IPS-NIHi7 (cell line): ENCODE measurements around the gene SPON2.

Experiments used
- DNase-seq: peaks from one replicate; pipeline ENCODE4 v3.0.0; 2012; ENCODE audit warnings: mixed read lengths; ENCODE audit errors: extremely low spot score

The SPON2 gene

DNA sequence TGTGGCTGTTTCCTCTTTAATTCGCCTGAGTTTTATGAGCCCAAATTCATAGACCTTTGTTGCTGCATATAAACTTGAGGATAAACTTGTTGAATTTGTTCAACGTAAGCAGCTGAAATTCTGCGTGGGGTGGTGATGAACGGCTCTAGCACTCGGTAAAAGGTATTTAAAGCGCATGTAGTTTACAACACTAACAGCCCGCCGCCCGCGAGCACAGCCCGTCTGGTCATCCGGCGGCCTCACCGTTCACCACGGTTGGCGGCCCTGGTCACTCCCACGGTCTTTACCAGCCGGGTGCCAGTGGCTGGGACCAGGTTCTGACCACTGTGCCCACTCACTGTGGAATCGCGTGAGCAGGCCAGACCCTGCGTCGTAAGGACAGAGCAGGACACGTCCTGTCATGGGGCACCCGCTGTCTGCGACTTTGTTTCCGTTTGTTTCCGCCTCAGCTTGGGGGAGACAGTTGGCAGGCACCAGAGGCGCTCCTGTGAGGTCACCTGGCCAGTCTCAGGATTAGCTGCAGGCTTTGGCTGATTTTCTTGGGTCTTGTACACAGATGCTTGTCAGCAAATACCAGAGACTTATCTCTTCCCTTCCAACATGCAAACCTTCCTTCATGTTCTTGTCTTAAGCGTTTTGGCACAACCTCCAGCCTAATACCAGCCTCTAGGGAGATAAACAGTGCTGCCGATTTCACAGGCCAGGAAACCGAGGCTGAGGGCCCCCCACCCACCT is 36.8 kb upstream of the SPON2 start:
- DNase-seq: no peak

- DNase-seq: no peak
Measured at GRCh38 chr4:1208266-1208961, 36.0 kb upstream of the SPON2 start.

DNA sequence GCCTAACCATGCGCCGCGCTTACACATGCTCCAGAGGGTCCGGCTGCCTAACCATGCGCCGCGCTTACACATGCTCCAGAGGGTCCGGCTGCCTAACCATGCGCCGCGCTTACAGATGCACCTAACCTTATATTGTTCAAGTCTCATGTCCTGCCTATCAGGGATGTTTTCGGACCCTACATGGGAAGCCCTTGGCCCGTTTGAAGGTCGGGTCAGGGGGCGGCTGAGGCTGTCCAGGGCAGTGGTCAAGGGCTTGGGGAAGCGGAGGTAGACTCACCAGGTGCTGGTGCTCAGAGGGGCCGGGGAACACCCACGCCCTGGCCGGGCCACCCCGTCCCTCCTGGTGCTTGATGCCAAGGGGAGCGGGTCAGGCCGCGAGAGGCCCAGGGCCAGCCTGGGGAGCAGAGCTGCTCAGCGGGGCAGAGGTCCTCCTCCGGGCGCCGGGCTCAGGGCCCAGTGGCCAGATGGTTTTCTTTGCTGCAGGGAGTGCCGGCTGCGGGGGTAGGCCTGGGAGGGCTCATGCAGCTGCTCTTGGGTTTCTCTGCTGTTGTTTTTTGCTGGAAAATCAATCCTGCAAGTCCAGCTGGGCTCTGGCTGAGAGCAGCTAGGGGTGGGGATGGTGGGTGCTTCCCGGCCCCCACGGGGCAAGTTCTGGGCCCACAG is 35.4 kb upstream of the SPON2 start:
- DNase-seq: no peak

GRCh38 chr4:1207157-1207470 is 34.7 kb upstream of the SPON2 start:
- DNase-seq: no peak

GRCh38 chr4:1206299-1207156 is 34.1 kb upstream of the SPON2 start:
- no peak for DNase-seq

GRCh38 chr4:1205586-1206298 is 33.4 kb upstream of the SPON2 start:
- no peak for DNase-seq

DNA sequence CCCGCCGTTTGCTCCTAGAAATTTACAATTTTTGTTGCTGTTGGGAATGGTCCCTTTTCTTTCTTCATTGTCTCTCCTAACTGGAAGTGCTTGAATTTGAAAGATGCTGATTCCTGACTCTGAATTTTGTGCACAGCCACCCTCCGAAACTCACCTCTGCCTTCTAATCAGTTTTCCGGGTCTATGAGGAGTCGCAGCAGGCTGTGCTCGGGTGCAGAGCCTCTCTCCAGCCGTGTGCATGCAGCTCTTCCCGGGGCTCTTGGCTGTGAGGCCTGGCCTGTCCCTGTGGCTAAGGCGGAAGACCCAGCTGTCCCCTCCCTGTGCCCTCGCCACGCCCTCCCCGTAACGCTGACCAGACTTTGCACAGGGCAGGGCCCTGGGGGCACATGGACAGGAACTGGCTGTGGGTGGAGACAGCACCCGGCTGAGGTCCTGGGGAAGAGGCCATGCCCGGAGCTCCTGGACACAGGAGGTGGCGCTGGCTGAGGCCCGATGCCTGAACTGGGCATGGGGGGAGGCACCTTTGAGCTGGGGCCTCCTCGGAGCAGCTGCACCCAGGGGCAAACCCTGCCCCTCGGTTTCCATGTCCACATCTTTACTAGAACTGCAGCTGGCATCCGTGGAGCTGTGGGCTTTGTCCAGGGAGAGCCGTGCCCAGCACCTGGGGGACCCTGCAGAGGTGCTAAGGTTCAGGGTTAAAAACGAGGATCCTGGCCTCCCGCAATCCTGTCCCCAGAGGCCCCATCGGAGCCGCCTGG is 32.6 kb upstream of the SPON2 start:
- DNase-seq: no peak

GRCh38 chr4:1204286-1204827 is 32.0 kb upstream of the SPON2 start:
- no peak for DNase-seq

DNA sequence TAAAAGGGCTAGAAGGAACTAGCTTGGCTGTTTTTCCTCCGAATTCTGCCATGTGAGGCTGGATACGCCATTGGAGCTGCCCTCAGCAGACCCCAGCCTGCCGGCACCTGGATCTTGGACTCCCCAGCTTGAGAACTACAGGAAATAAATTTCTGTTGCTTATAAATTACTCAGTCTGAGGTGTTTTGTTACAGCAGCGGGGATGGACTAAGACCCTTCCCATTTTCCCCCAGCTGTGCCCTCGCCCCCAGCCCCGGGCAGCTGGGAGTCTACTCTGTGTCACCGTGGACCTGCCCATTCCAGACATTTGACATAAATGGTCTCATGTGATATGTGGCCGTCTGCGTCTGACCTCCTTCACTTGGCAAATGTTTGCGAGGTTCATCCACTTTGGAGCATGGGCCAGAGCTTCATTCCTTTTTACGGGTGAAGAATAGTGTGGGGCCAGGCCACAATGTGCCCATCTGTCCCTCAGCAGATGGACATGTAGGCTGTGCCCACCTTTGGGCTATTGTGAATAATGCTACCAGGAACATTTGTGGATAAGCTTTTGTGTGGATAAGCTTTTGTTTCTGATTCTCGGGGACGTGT is 30.7 kb upstream of the SPON2 start:
- no peak for DNase-seq

GRCh38 chr4:1202526-1203011 is 30.2 kb upstream of the SPON2 start:
- no peak for DNase-seq

DNA sequence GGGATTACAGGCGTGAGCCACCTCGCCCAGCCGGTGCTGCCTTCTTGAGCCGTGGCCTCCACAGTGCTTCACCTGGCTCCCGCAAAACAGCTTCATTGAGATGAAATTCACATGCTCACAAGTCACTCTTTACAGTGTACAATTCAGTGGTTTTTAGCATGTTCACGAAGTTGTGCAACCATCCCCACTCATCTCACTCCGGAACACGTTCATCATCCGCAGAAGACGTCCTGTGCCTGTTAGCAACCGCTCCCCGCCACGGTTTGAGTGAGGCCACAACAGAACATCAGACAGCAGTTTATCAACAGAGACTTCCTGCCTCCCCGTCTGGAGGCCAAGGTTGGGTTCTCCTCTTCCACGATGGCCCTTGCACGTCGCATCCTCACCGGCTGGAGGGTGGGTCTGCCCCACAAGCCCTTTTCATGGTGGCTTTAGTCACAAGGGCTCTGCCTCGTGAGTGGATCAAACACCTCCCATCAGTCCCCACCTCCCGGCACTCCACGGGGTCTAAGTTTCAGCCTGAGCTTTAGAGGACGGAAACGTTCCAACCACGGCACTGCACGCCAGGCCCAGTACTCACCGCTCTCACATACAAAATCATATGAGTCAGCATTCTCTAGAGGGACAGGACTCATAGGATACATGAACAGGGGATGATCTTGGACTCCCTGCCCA is 29.6 kb upstream of the SPON2 start:
- no peak for DNase-seq

- DNase-seq: no peak
Measured at GRCh38 chr4:1200425-1201035, 28.1 kb upstream of the SPON2 start.

- DNase-seq: no peak
Measured at GRCh38 chr4:1199556-1200331, 27.4 kb upstream of the SPON2 start.

DNA sequence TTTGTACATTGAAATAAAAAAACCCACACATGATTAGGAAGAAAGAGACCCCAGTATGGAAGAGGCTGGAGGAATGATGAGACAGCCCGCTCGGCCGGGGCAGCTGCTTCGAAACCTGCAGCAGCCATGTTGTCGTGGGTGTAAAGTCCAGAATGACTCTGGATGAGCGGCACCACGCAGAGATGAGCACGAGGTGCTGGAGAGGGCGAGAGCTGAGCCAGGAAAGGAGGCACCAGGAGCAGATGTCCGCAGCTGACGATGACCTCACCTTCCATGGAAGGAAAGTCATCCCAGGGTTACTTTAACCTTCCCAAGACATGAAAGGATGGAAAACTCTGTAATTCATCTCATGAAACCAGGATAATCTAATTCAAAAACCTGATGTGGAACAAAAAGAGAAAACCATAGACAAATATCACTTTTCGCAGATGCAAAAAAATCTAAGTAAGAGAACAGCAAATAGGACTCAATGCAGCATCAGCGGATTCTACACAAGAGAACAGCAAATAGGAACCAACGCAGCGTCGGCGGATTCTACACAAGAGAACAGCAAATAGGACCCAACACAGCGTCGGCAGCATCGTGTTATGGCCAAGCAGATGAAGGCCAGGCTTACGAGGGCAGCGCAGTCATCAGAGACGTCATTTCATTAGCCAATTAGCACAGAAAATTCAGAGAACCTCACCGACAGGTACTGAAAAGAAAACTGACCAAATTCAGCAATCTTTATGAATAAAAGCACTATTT is 25.9 kb upstream of the SPON2 start:
- DNase-seq: no peak

DNA sequence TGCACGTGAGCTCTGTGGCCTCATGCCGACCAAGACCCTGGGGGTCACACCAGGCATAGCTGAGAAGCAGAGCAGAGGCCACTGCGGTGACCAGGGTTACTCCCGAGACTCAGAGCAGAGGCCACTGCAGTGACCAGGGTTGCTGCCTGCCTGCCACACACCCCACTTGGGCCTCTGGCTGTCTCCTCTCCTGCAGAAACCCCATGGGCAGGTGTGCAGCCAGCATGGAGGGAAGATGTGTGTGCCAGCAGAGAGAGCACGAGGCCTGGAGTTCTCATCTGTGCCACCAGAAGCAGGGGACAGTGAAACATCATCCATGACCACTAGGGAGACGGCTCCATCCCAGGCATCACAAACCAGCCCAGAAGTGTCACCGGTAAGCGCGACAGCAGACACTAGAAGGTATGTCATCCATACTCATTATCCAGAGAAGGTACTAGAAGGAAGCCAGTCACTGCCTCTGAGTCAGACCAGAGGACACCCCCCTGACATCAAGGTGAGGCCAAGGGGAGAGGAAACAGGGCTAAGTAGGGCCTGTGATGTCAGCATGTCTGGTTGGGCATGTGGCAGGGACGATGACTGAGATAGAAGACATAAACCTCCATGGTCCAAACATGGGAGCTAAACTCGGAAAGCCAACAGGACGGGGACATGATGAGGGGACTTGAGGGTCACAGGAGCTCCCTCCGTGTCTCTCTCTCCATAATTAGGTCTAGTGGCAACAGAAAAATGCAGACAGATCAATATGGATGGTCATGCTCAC is 24.2 kb upstream of the SPON2 start:
- DNase-seq: no peak

DNA sequence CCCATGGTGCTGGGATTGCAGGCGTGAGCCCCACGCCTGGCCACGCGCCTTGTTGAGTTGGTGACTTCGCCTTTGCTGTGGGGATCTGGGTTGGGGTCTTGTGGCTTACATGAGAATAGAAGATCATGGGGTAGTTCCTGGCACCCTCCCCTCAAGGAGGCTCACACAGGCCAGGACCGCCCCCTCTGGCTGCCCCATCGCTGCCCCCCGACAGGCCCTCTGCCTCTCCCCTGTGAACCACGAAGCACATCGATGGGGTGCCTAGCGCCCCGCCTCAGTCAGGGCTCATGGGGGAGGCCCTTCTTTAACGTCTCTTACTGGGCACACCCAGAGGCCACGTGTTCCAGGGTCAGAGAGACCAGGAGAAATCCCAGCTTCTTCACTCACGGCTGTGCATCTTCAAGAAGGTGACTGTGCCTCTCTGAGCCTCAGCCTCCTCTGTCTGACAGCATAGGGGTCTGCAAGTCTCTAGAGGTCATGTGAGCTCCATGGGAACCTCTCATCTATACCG is 23.6 kb upstream of the SPON2 start:
- DNase-seq: no peak
